ENCODE results near the gene METAP1.
"Not testable (repeated sequence)": the region's sequence is repeated elsewhere in the genome, so short reads cannot be mapped to it uniquely, and the experiment has no call there.

Gene METAP1

DNA sequence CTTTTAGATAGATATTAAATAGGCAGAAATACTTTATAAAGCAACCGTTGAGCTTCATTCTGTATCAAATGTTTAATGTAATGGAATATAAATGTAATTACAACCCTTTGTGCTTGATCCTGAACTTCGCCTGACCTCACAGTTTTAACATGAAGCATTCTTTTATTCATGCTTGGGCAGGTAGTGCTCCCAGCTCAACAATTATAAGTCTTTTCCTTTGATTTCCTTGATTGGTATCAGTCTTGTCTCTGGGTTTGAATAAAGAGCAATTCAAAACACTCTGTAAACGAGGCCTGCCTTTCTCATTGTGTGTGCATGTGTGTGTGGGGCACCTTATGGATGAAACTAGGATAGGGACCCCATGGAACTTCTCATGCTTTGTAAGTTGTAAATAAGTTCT, 6.8 kb downstream of the METAP1 start:
- no peak for TF ChIP-seq CTCF (conservative IDR thresholded peaks at IDR 0.05)
- peak overlapping the region; percentile 13; the same call in 1 of the 2 replicates for H3K27ac ChIP-seq

GRCh38 chr4:99008051-99008450, 12.5 kb downstream of the METAP1 start:
- TF ChIP-seq CTCF (conservative IDR thresholded peaks at IDR 0.05) = no peak

DNA sequence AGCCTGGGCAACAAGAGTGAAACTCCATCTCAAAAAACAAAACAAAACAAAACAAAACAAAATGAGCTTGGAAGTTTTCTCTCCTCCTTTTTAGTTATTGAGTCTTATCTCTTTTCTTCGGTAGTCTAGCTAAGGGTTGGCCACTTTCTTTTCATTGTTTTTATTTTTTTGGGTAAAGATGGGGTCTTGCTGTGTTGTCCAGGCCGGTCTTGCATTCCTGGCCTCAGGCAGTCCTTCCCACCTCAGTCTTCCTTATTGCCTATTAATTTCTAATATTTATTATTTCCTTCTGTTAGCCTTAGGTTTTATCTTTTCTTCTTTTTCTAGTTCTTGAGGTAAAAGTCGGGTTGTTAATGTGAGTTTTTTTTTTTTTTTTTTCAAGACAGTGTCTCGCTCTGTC, 16.4 kb downstream of the METAP1 start:
- H3K27ac ChIP-seq = no peak overlapping the region
- no peak for TF ChIP-seq CTCF (conservative IDR thresholded peaks at IDR 0.05)

More at GRCh38 chr4:99008051-99008450, 12.5 kb downstream of the METAP1 start:
- H3K27ac ChIP-seq = no peak overlapping the region

- no peak for TF ChIP-seq CTCF (conservative IDR thresholded peaks at IDR 0.05)
- H3K27ac ChIP-seq = no peak overlapping the region
Observed at GRCh38 chr4:99013402-99013843, 17.9 kb downstream of the METAP1 start.

- H3K27ac ChIP-seq = no peak overlapping the region
- no peak for TF ChIP-seq CTCF (conservative IDR thresholded peaks at IDR 0.05)
Observed at GRCh38 chr4:99013884-99014523, 18.5 kb downstream of the METAP1 start.

DNA sequence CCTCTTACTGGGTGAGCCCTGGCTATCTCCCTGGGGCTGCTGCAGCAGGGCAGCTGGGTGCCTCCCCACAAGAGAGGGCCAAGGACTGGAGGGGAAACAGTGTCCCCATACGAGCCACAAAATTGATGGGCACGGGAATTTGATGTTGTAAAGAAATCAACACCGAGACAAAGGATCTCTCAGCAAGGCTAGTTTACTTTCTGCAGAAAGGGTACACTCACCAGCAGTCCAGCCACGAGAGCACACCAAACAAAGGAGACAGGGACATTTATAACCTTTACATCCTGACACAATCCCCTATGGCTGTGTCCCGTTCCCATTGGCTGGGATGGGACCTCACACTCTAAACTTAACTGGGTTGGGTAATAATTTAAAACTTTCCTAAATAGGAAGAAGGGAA, 25.9 kb downstream of the METAP1 start:
- H3K27ac ChIP-seq = no peak overlapping the region
- TF ChIP-seq CTCF (conservative IDR thresholded peaks at IDR 0.05) = no peak

GRCh38 chr4:99022566-99022965, 27.0 kb downstream of the METAP1 start:
- no peak for TF ChIP-seq CTCF (conservative IDR thresholded peaks at IDR 0.05)
- no peak overlapping the region for H3K27ac ChIP-seq

DNA sequence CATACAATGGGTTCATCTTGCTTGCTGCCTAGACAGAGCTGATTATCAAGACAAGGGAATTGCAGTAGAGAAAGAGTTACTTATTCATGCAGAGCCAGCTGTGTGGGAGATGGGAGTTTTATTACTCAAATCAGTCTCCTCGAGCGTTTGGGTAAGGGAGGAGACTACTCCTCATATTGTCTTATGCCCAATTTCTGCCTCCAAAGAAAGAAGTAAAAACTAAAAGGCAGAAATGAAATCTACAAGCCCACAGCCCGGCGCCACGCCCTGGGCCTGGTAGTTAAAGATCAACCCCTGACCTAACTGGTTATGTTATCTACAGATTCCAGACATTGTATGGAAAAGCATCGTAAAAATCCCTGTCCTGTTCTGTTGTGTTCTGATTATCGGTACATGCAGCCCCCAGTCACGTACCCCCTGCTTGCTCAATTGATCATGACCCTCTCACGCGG, 28.3 kb downstream of the METAP1 start:
- H3K27ac ChIP-seq = not testable (repeated sequence)
